ENCODE data around the gene COL6A6.

GRCh38 chr3:130490241-130490640 is 26.7 kb upstream of the COL6A6 start:
- TF ChIP-seq EP300 (IDR thresholded peaks at IDR 0.05; ENCODE audit: low read depth): no peak
- TF ChIP-seq CTCF (IDR thresholded peaks at IDR 0.05): no peak
- TF ChIP-seq POLR2AphosphoS5 (IDR thresholded peaks at IDR 0.05): no peak
